ENCODE results near the gene GAB2.

The GAB2 gene

DNA sequence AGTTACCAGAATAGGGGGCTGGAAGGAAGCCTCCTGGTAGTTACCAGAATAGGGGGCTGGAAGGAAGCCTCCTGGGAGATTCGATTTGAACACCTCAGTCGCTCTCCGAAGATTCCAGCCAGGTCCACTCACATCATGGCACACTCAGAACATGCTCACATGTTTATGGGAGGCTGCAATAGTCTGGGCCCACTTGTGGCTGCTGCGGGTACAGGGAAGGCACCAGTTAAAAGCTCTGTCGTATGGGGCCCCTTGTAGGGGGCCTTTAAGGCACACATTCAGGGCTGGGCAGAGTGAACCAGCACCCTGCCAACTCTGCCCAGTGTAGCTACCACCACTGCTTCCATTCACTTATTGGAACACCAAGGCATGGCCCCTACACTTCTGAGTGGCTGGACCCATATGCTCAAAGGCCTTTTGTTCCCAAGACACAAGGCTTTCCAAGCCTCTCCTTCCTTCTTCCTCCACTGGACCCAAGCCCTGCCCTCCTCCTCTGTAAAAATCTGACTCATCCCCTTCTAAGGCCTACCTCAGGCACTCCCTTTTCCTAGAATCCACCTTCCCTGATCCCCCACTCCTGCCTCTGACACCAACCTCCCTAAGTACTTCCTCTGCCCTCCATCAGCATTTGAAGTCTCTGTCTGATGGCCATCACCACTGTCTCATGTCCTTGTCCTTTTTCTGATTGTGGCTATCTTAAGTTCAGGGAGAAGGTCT is 200.9 kb downstream of the GAB2 start:
- Histone ChIP-seq H2BK15ac (ENCODE audit: low read length) (no peak overlapping the region), H3K27me3 (ENCODE audit: control insufficient read depth in 3 of 3, insufficient read depth in 3 of 3, low read depth in 1 of 3, low read length in 3 of 3) (no peaks in the 10 kb centered on the region), H4K91ac (ENCODE audit: low read depth, low read length, poor library complexity) (no peak overlapping the region), H3K27ac (replicated peaks; ENCODE audit: low read length) (no peak overlapping the region), H2BK5ac (ENCODE audit: low read length) (no peak overlapping the region), H3K9me3 (replicated peaks in 1 of 2; ENCODE audit: control insufficient read depth in 2 of 2, insufficient read depth in 1 of 2, low read depth in 1 of 2, low read length in 2 of 2) (peaks cover 3 to 5% of the 10 kb centered on the region in 2 donors), H3K18ac (ENCODE audit: low read length) (no peak overlapping the region), H3K79me1 (ENCODE audit: low read depth, low read length) (no peaks in the 10 kb centered on the region), H2BK12ac (ENCODE audit: low read length) (no peak overlapping the region), H3K4me2 (ENCODE audit: insufficient read depth, low read length, poor library complexity, severe bottlenecking) (no peak overlapping the region), H3K36me3 (replicated peaks in 1 of 2; ENCODE audit: control insufficient read depth in 2 of 2, insufficient read depth in 2 of 2, low read length in 2 of 2) (peaks cover 47 to 82% of the 10 kb centered on the region in 2 donors), H2BK120ac (ENCODE audit: low read depth, low read length) (no peak overlapping the region), H2AK5ac (ENCODE audit: low read depth, low read length) (no peak overlapping the region), H4K8ac (ENCODE audit: low read depth, low read length) (no peak overlapping the region), H2AFZ (ENCODE audit: low read length) (no peak overlapping the region), H3K9ac (ENCODE audit: low read depth, low read length, poor library complexity) (no peak overlapping the region), H3K23ac (ENCODE audit: low read depth, low read length, poor library complexity) (no peak overlapping the region), H3K4me3 (ENCODE audit: low read length in 2 of 2) (no peak overlapping the region), H3K4me1 (ENCODE audit: control insufficient read depth in 2 of 2, insufficient read depth in 1 of 2, low read depth in 1 of 2, low read length in 2 of 2) (peaks cover 0 to 4% of the 10 kb centered on the region in 2 donors), H3K4ac (ENCODE audit: low read length) (no peak overlapping the region), H3K14ac (ENCODE audit: low read length) (no peak overlapping the region)
- DNase-seq (ENCODE audit: low spot score), result no peak
- WGBS, 2 donors (ENCODE audit: extremely low coverage in 2 of 2, insufficient read length in 2 of 2, insufficient replicate concordance in 1 of 2), result no CpG with 5 or more reads among the region's 5 CpGs

DNA sequence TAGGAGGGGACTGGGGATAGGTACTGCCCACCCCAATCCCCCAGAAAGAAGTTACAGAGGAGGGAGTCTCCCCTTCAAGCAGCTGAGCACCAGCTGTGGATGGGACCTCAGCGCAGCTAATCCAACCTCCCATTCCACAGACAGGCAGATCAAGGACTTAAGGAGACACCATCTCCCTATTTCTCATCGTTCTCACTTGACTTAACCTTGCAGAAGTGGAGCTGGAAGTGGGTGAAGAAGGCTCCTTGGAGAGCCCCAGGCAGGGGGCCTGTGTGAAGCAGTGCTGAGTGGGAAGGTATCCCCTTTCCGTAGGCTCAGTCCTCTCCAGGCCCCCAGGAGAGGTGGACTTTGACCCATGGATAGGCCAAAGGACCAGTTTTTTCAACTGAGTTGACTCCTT is 201.6 kb downstream of the GAB2 start:
- H2AK5ac ChIP-seq (ENCODE audit: low read depth, low read length), result no peak overlapping the region
- no peak for DNase-seq (ENCODE audit: low spot score)
- peaks cover 3 to 10% of the 10 kb centered on the region in 2 donors for H3K9me3 ChIP-seq (replicated peaks in 1 of 2; ENCODE audit: control insufficient read depth in 2 of 2, insufficient read depth in 1 of 2, low read depth in 1 of 2, low read length in 2 of 2)
- no peak overlapping the region for H3K9ac ChIP-seq (ENCODE audit: low read depth, low read length, poor library complexity)
- no peaks in the 10 kb centered on the region for H3K79me1 ChIP-seq (ENCODE audit: low read depth, low read length)
- no peak overlapping the region for H3K23ac ChIP-seq (ENCODE audit: low read depth, low read length, poor library complexity)
- no peak overlapping the region for H4K91ac ChIP-seq (ENCODE audit: low read depth, low read length, poor library complexity)
- no peaks in the 10 kb centered on the region for H3K27me3 ChIP-seq (ENCODE audit: control insufficient read depth in 3 of 3, insufficient read depth in 3 of 3, low read depth in 1 of 3, low read length in 3 of 3)
- no peak overlapping the region for H4K8ac ChIP-seq (ENCODE audit: low read depth, low read length)
- peaks cover 0 to 4% of the 10 kb centered on the region in 2 donors for H3K4me1 ChIP-seq (ENCODE audit: control insufficient read depth in 2 of 2, insufficient read depth in 1 of 2, low read depth in 1 of 2, low read length in 2 of 2)
- no peak overlapping the region for H3K14ac ChIP-seq (ENCODE audit: low read length)
- H3K4ac ChIP-seq (ENCODE audit: low read length), result no peak overlapping the region
- H3K4me3 ChIP-seq (ENCODE audit: low read length in 2 of 2), result no peak overlapping the region
- no peak overlapping the region for H2BK120ac ChIP-seq (ENCODE audit: low read depth, low read length)
- peaks cover 40 to 82% of the 10 kb centered on the region in 2 donors for H3K36me3 ChIP-seq (replicated peaks in 1 of 2; ENCODE audit: control insufficient read depth in 2 of 2, insufficient read depth in 2 of 2, low read length in 2 of 2)
- WGBS, 2 donors (ENCODE audit: extremely low coverage in 2 of 2, insufficient read length in 2 of 2, insufficient replicate concordance in 1 of 2), result no CpG with 5 or more reads among the region's 3 CpGs
- H2BK12ac ChIP-seq (ENCODE audit: low read length), result no peak overlapping the region
- no peak overlapping the region for H3K18ac ChIP-seq (ENCODE audit: low read length)
- H2BK15ac ChIP-seq (ENCODE audit: low read length), result no peak overlapping the region
- no peak overlapping the region for H2BK5ac ChIP-seq (ENCODE audit: low read length)
- no peak overlapping the region for H3K27ac ChIP-seq (replicated peaks; ENCODE audit: low read length)
- H3K4me2 ChIP-seq (ENCODE audit: insufficient read depth, low read length, poor library complexity, severe bottlenecking), result no peak overlapping the region
- H2AFZ ChIP-seq (ENCODE audit: low read length), result no peak overlapping the region

DNA sequence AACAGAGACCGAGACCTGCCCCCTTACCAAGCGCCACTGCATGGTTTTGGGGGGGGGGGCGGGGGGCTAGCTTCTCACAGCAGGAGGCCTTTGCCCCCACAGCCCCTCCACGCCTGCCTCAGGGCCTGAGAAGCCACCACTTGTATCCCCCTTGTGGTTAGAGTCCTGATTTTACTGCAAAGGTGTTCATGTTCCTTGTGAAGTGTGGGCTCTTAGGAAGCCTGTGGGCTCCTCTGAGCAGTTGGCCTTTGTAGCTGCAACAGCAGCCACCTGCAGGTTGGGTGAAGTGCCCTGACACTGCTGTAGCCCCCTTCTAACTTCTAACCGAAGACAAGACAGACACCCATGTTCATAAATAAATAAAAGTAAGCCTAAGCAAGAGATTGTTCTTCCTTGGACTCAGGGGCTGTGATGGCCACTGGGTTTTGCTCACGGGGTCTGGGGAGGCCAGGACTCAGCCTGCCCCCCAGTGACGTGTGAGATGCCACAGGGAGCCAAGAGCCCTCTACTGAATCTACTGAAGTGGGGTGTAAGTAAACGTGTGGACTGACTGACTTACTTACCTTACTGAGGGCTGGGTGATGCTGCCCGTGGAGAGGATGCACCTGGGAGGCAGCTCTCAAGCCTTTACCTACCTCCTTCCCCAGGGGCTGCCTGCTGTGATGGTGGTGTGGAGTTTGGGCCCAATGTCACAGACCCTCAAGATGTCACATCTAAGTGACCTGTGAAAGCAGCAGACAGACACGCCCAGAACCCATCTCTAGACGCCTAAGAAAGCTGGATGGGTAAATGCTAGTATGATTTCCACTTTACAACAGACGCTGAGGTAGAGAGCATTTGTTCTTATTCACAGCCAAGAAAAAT is 203.1 kb downstream of the GAB2 start:
- DNase-seq (ENCODE audit: low spot score), result no peak
- no peaks in the 10 kb centered on the region for H3K27me3 ChIP-seq (ENCODE audit: control insufficient read depth in 3 of 3, insufficient read depth in 3 of 3, low read depth in 1 of 3, low read length in 3 of 3)
- H3K4me2 ChIP-seq (ENCODE audit: insufficient read depth, low read length, poor library complexity, severe bottlenecking), result no peak overlapping the region
- H2BK12ac ChIP-seq (ENCODE audit: low read length), result no peak overlapping the region
- no peak overlapping the region for H2AK5ac ChIP-seq (ENCODE audit: low read depth, low read length)
- H3K79me1 ChIP-seq (ENCODE audit: low read depth, low read length), result no peaks in the 10 kb centered on the region
- H3K36me3 ChIP-seq (replicated peaks in 1 of 2; ENCODE audit: control insufficient read depth in 2 of 2, insufficient read depth in 2 of 2, low read length in 2 of 2), result peaks cover 33 to 82% of the 10 kb centered on the region in 2 donors
- no peak overlapping the region for H3K14ac ChIP-seq (ENCODE audit: low read length)
- WGBS, 2 donors (ENCODE audit: extremely low coverage in 2 of 2, insufficient read length in 2 of 2, insufficient replicate concordance in 1 of 2), result no CpG with 5 or more reads among the region's 12 CpGs
- H3K27ac ChIP-seq (replicated peaks; ENCODE audit: low read length), result no peak overlapping the region
- no peak overlapping the region for H2AFZ ChIP-seq (ENCODE audit: low read length)
- H2BK120ac ChIP-seq (ENCODE audit: low read depth, low read length), result no peak overlapping the region
- H3K4ac ChIP-seq (ENCODE audit: low read length), result no peak overlapping the region
- no peak overlapping the region for H2BK5ac ChIP-seq (ENCODE audit: low read length)
- H3K4me1 ChIP-seq (ENCODE audit: control insufficient read depth in 2 of 2, insufficient read depth in 1 of 2, low read depth in 1 of 2, low read length in 2 of 2), result peaks cover 0 to 4% of the 10 kb centered on the region in 2 donors
- no peak overlapping the region for H3K18ac ChIP-seq (ENCODE audit: low read length)
- H3K9ac ChIP-seq (ENCODE audit: low read depth, low read length, poor library complexity), result no peak overlapping the region
- H4K91ac ChIP-seq (ENCODE audit: low read depth, low read length, poor library complexity), result no peak overlapping the region
- no peak overlapping the region for H3K4me3 ChIP-seq (ENCODE audit: low read length in 2 of 2)
- H4K8ac ChIP-seq (ENCODE audit: low read depth, low read length), result no peak overlapping the region
- no peak overlapping the region for H3K23ac ChIP-seq (ENCODE audit: low read depth, low read length, poor library complexity)
- H2BK15ac ChIP-seq (ENCODE audit: low read length), result no peak overlapping the region
- H3K9me3 ChIP-seq (replicated peaks in 1 of 2; ENCODE audit: control insufficient read depth in 2 of 2, insufficient read depth in 1 of 2, low read depth in 1 of 2, low read length in 2 of 2), result peaks cover 3 to 10% of the 10 kb centered on the region in 2 donors

All from neuronal stem cell (in vitro differentiated cells).